Measurements from ENCODE around the gene SELENOH.

DNA sequence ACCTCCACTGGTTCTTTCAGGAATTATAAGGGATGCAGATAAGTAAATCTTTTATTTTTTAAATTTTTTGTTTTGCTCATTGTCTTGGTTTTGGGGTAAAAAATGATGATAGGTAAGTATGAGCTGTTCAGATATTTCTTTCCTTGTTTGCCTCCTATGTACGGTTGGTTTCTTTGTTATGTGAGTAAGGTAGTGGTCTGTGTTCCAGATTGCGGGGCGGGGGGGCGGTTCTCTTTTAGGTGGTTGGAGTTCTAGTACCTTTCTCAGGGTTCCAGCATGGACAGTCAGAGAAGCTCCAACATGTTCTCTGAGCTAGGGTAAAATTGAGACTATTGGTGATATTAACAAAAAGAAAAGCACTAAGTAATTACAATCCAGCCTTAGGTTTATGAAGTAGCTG, 22.7 kb downstream of the SELENOH start:
- TF ChIP-seq, protein P1, sequence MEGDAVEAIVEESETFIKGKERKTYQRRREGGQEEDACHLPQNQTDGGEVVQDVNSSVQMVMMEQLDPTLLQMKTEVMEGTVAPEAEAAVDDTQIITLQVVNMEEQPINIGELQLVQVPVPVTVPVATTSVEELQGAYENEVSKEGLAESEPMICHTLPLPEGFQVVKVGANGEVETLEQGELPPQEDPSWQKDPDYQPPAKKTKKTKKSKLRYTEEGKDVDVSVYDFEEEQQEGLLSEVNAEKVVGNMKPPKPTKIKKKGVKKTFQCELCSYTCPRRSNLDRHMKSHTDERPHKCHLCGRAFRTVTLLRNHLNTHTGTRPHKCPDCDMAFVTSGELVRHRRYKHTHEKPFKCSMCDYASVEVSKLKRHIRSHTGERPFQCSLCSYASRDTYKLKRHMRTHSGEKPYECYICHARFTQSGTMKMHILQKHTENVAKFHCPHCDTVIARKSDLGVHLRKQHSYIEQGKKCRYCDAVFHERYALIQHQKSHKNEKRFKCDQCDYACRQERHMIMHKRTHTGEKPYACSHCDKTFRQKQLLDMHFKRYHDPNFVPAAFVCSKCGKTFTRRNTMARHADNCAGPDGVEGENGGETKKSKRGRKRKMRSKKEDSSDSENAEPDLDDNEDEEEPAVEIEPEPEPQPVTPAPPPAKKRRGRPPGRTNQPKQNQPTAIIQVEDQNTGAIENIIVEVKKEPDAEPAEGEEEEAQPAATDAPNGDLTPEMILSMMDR (conservative IDR thresholded peaks at IDR 0.05; ENCODE audit: low read depth, low read length) = no peak
- no peak for TF ChIP-seq EZH2 (IDR thresholded peaks at IDR 0.05; ENCODE audit: borderline replicate concordance, low read depth, low read length, poor library complexity, severe bottlenecking)
